Measurements from ENCODE around the gene MYOF. TPM values are rescaled to one million over a fixed set of nuclear protein-coding genes. Genes with fewer than 3 reads are reported as not detected.
A peak's percentile ranks its signal among the peaks of the same experiment; 100 is the strongest.

The MYOF gene, protein sequence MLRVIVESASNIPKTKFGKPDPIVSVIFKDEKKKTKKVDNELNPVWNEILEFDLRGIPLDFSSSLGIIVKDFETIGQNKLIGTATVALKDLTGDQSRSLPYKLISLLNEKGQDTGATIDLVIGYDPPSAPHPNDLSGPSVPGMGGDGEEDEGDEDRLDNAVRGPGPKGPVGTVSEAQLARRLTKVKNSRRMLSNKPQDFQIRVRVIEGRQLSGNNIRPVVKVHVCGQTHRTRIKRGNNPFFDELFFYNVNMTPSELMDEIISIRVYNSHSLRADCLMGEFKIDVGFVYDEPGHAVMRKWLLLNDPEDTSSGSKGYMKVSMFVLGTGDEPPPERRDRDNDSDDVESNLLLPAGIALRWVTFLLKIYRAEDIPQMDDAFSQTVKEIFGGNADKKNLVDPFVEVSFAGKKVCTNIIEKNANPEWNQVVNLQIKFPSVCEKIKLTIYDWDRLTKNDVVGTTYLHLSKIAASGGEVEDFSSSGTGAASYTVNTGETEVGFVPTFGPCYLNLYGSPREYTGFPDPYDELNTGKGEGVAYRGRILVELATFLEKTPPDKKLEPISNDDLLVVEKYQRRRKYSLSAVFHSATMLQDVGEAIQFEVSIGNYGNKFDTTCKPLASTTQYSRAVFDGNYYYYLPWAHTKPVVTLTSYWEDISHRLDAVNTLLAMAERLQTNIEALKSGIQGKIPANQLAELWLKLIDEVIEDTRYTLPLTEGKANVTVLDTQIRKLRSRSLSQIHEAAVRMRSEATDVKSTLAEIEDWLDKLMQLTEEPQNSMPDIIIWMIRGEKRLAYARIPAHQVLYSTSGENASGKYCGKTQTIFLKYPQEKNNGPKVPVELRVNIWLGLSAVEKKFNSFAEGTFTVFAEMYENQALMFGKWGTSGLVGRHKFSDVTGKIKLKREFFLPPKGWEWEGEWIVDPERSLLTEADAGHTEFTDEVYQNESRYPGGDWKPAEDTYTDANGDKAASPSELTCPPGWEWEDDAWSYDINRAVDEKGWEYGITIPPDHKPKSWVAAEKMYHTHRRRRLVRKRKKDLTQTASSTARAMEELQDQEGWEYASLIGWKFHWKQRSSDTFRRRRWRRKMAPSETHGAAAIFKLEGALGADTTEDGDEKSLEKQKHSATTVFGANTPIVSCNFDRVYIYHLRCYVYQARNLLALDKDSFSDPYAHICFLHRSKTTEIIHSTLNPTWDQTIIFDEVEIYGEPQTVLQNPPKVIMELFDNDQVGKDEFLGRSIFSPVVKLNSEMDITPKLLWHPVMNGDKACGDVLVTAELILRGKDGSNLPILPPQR (N-terminal part only)
- total RNA-seq: 100 to 1,000 TPM in 1 of 4 donors, 10 to 100 TPM in 3; 44.6 to 113 (median 74.5) TPM

DNA sequence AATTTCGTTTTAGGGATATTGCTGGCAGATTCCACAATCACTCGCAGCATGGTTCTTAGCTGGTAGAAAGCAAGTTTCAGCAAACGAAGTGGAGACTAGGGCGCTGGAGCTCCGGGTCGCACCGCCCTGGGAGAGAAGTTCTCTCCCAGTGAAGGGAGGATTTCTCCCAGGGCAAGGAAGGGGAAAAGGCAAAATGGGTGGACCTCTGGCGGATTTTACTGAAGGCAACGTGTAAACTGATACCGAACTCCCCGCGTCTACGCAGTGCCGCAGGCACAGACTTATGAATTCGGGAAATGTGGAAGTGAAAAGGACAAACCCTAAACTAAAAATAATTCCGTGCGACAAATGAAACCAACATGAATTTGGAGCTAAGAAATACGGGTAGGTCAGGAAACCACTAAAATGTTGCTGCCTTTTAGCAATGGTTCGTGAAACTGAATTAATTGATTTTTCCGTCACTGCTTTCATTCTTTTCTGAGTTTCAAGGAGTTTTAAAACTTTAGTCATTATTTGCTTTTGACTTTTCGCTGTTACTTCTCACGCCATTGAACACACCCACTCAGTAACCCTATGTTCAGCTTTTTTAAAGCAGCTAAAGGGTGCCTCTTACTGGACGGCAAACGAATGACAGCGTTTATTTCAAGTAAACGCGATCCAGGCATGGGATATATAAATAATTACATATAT is at the start of gene MYOF:
TSS of gene MYOF (minus strand) at position 190 of the 690 bp plus-strand sequence. CDS start at position 50, 140 bp downstream.
- TF ChIP-seq, protein P1, sequence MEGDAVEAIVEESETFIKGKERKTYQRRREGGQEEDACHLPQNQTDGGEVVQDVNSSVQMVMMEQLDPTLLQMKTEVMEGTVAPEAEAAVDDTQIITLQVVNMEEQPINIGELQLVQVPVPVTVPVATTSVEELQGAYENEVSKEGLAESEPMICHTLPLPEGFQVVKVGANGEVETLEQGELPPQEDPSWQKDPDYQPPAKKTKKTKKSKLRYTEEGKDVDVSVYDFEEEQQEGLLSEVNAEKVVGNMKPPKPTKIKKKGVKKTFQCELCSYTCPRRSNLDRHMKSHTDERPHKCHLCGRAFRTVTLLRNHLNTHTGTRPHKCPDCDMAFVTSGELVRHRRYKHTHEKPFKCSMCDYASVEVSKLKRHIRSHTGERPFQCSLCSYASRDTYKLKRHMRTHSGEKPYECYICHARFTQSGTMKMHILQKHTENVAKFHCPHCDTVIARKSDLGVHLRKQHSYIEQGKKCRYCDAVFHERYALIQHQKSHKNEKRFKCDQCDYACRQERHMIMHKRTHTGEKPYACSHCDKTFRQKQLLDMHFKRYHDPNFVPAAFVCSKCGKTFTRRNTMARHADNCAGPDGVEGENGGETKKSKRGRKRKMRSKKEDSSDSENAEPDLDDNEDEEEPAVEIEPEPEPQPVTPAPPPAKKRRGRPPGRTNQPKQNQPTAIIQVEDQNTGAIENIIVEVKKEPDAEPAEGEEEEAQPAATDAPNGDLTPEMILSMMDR (IDR thresholded peaks at IDR 0.05): peak in 1 of 3 donors; percentile 22
- DNase-seq (ENCODE audit: low spot score) (no peak), ATAC-seq (ENCODE audit: low FRiP score) (peak; percentile 76)

DNA sequence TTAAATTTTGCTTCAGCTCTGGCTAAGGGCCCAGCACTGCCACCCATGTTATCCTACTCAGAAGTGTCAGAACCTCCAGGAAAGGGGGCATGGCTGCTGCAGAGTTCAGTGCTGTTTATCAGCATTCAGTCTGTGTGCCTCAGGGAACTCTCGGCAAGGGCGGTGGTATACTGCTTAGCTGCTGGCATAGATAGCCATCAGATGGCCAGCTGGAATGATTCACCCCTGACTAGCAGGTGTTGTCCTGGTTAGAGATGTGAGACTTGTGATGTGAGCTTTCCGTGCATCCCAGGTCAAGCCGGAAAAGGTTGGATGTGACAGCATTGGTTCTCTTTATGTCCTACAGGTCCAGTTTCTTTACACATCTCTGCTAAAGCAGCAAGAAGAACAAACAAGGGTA is 36.4 kb upstream of the MYOF start:
- DNase-seq (ENCODE audit: low spot score): no peak
- TF ChIP-seq, protein P1 (IDR thresholded peaks at IDR 0.05): no peak
- ATAC-seq (ENCODE audit: low FRiP score): no peak

DNA sequence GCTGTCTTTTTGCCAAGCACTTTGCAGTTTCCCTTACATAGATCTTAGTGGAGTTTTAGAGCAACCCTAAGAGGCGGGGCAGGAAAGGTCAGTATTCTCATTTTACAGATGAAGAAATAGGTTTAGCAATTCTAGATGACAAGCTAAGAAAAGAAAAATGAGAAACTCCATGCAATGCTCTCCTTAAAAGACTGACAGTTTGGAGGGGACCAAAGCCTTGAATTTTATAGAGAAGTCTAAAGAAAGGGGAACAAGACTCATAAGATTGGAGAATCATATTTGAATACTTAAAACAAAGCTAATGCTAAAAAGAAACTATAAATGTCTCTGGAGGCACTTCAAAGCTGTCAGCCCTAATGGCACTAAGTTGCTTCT is 33.9 kb upstream of the MYOF start:
- no peak for DNase-seq (ENCODE audit: low spot score)
- TF ChIP-seq, protein P1 (IDR thresholded peaks at IDR 0.05): no peak
- peak; percentile 72 for ATAC-seq (ENCODE audit: low FRiP score)

DNA sequence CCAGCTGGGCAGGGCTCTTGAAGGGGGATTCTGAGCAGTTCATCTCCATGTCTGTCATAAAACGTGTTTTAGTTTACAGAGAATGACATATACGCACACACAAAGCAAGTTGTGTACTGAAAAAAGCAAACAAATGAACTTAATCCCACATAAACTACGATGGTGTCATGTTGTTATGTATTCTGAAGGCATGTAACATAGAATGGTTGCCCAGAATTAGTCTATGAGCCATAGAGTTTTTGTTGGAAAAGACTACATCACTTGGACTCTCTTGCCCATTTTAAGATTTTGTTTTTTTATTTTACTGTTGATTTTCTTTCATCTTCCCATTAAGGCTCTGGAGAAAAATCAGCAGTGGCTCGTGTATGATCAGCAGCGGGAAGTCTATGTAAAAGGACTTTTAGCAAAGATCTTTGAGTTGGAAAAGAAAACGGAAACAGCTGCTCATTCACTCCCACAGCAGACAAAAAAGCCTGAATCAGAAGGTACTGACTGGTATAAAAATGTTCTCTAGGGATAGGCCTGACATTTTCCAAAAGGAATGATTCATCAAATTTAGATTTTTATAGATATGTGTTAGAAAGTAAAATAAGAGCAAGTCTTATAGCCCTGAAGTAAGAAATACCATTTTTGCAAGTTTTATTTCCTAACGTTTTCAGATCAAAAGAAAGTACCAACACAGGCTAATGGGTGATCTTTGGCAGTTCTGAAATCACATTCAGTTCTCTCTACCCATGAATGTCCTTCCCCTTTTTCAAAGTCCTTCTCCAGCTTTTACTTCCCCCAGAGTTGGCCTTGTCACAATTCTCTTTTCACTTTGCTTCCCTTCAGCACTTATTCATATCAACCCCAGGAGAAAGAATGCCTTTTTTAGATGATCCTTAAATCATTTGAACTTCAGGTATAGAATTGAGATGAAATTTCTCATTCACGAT is 33.2 kb upstream of the MYOF start:
- DNase-seq (ENCODE audit: low spot score): no peak
- peak; percentile 85 for ATAC-seq (ENCODE audit: low FRiP score)
- TF ChIP-seq, protein P1 (IDR thresholded peaks at IDR 0.05): no peak

DNA sequence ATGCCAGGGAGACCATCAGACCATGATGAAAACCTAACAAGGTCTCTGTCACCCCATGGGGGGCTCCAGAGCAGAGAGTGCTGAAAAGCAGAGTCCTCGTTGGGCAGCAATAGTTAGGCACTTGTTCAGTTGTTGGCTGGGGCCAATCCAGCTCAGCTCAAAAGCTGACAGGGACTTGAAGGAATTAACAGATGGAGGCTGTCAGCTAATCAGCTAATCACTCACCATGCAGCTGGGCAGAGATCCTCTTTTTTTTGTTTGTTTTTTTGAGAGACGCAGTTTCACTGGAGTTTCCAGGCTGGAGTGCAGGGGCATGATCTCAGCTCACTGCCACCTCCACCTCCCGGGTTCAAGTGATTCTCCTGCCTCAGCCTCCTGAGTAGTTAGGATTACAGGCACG is 32.4 kb upstream of the MYOF start:
- ATAC-seq (ENCODE audit: low FRiP score): no peak
- DNase-seq (ENCODE audit: low spot score): no peak
- TF ChIP-seq, protein P1 (IDR thresholded peaks at IDR 0.05): no peak
